Upper lobe of left lung (tissue), 4 donors: ENCODE data around the gene SPDEF.

Source experiments
- EP300 ChIP-seq, 4 donors: sonication (generic); formaldehyde crosslinking; IDR thresholded peaks; one replicate each; pipeline ENCODE4 v1.5.1; 2017; ENCODE audit warnings: antibody characterized with exemption in 4 of 4, control low read depth in 2 of 4
- TF ChIP-seq, protein P1 (sequence below), 6 experiments: fragments of 450-650 bp in 4 of 6; fragments of 200-600 bp in 2 of 6; sonication (generic) in 2 of 6; IDR thresholded peaks; one replicate each; pipeline ENCODE4 v1.5.1; 2016 to 2019; ENCODE audit warnings: antibody characterized with exemption in 6 of 6

- TF ChIP-seq, protein P1, sequence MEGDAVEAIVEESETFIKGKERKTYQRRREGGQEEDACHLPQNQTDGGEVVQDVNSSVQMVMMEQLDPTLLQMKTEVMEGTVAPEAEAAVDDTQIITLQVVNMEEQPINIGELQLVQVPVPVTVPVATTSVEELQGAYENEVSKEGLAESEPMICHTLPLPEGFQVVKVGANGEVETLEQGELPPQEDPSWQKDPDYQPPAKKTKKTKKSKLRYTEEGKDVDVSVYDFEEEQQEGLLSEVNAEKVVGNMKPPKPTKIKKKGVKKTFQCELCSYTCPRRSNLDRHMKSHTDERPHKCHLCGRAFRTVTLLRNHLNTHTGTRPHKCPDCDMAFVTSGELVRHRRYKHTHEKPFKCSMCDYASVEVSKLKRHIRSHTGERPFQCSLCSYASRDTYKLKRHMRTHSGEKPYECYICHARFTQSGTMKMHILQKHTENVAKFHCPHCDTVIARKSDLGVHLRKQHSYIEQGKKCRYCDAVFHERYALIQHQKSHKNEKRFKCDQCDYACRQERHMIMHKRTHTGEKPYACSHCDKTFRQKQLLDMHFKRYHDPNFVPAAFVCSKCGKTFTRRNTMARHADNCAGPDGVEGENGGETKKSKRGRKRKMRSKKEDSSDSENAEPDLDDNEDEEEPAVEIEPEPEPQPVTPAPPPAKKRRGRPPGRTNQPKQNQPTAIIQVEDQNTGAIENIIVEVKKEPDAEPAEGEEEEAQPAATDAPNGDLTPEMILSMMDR (IDR thresholded peaks at IDR 0.05) = no peak
- TF ChIP-seq EP300 (IDR thresholded peaks at IDR 0.05) = no peak
Observed at GRCh38 chr6:34553750-34554149, 2.4 kb downstream of the SPDEF start.
